Activated B cell treated with CpG ODN at 0.5 μM for 24 hours (primary cell): ENCODE measurements around the gene NCR1. TPM values are rescaled to one million over a fixed set of nuclear protein-coding genes. Genes with fewer than 3 reads are reported as not detected.
A peak's percentile ranks its signal among the peaks of the same experiment; 100 is the strongest.
"Not testable (repeated sequence)": the region's sequence is repeated elsewhere in the genome, so short reads cannot be mapped to it uniquely, and the experiment has no call there.

Source experiments
- ATAC-seq: fragments of 200-7000 bp; cut with Tn5 transposase; one replicate; pipeline ENCODE4 v1.10.0; 2021; ENCODE audit warnings: low read depth, mild to moderate bottlenecking, moderate library complexity
- CTCF ChIA-PET: fragments of 350-600 bp; sonication (Branson Sonifier 250); formaldehyde crosslinking; loops from one replicate; lab custom pipeline; 2021; ENCODE audit warnings: antibody characterized with exemption; lab: Charles Lee
- POLR2A ChIA-PET: fragments of 350-600 bp; sonication (Branson Sonifier 250); formaldehyde crosslinking; loops from one replicate; lab custom pipeline; 2021; ENCODE audit warnings: antibody characterized with exemption; lab: Charles Lee
- DNase-seq: peaks from one replicate; pipeline ENCODE4 v3.0.0; 2022
- H3K27ac Mint-ChIP-seq: one replicate; pipeline ENCODE4 v1.8.0; 2020; ENCODE audit warnings: mixed read lengths
- H3K27me3 Mint-ChIP-seq: one replicate; pipeline ENCODE4 v1.8.0; 2021; ENCODE audit warnings: mixed read lengths
- H3K36me3 Mint-ChIP-seq: one replicate; pipeline ENCODE4 v1.8.0; 2021; ENCODE audit warnings: low read depth, mixed read lengths
- H3K4me1 Mint-ChIP-seq: one replicate; pipeline ENCODE4 v1.8.0; 2021; ENCODE audit warnings: mixed read lengths
- H3K4me3 Mint-ChIP-seq: one replicate; pipeline ENCODE4 v1.8.0; 2020; ENCODE audit warnings: mild to moderate bottlenecking, mixed read lengths
- H3K9me3 Mint-ChIP-seq: one replicate; pipeline ENCODE4 v1.8.0; 2020; ENCODE audit warnings: mixed read lengths
- intact Hi-C: fragments of 100-400 bp; cut with micrococcal nuclease; formaldehyde crosslinking; loops from one replicate; pipeline ENCODE4 v1.15.1; 2024
- total RNA-seq: library from RNA; stranded (reverse); gene quantifications from 2 replicates; pipeline ENCODE4 v1.2.3, GENCODE V29; 2022
- TF ChIP-seq, protein P1 (sequence below): fragments of 200-600 bp; IDR thresholded peaks from one replicate; pipeline ENCODE4 v1.8.0; 2022; ENCODE audit warnings: antibody characterized with exemption, mild to moderate bottlenecking

Gene NCR1
- total RNA-seq, 1 donor from 2014 or later: not detected

GRCh38 chr19:54928299-54928698 is 22.4 kb downstream of the NCR1 start:
- Mint-ChIP-seq H3K27me3 (peaks cover 6% of the 10 kb centered on the region), H3K36me3 (peaks cover 5% of the 10 kb centered on the region), H3K4me3 (no peak overlapping the region), H3K9me3 (peaks cover 11% of the 10 kb centered on the region), H3K4me1 (no peaks in the 10 kb centered on the region), H3K27ac (no peak overlapping the region)
- intact Hi-C loops: no loop called here
- ChIA-PET CTCF (no interaction called here), POLR2A (no interaction called here)
- TF ChIP-seq, protein P1, sequence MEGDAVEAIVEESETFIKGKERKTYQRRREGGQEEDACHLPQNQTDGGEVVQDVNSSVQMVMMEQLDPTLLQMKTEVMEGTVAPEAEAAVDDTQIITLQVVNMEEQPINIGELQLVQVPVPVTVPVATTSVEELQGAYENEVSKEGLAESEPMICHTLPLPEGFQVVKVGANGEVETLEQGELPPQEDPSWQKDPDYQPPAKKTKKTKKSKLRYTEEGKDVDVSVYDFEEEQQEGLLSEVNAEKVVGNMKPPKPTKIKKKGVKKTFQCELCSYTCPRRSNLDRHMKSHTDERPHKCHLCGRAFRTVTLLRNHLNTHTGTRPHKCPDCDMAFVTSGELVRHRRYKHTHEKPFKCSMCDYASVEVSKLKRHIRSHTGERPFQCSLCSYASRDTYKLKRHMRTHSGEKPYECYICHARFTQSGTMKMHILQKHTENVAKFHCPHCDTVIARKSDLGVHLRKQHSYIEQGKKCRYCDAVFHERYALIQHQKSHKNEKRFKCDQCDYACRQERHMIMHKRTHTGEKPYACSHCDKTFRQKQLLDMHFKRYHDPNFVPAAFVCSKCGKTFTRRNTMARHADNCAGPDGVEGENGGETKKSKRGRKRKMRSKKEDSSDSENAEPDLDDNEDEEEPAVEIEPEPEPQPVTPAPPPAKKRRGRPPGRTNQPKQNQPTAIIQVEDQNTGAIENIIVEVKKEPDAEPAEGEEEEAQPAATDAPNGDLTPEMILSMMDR: no peak
- no peak for ATAC-seq
- no peak for DNase-seq

- Mint-ChIP-seq H3K4me3 (peak overlapping the region; percentile 44), H3K9me3 (no peaks in the 10 kb centered on the region), H3K27ac (peak overlapping the region; percentile 68), H3K27me3 (peaks cover 10% of the 10 kb centered on the region), H3K36me3 (no peaks in the 10 kb centered on the region), H3K4me1 (peaks cover 15% of the 10 kb centered on the region)
- TF ChIP-seq, protein P1: no peak
- ATAC-seq (peak; percentile 67), DNase-seq (no peak)
- intact Hi-C loops: no loop called here
- ChIA-PET CTCF (no interaction called here), POLR2A (interaction anchor here (0.7 to 1.0 kb wide), 5 partner anchors 21 to 1606 kb away, joined by 3 to 16 read pairs (median 6); partner anchors contain the start of gene RDH13)
Measured at GRCh38 chr19:54937926-54938325, 32.0 kb downstream of the NCR1 start.

DNA sequence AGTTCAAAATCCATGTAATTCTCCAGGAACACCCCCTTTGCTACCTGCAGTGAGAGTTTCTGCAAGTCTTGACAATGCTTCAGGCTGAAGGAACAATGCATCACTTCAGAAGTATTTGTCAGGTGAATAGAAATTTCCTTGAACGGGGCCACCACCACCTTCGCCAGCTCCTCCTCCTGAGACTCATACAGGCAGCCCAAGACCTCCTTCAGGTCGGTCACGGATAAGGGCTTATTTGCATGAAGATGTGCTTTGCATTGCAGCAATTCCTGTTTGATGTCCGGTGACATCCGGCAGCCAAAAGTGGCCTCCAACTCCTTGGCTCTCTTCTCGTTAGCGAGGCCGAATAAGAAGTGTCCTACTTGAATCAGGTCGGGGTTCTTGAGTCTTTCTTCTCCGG is 33.0 kb downstream of the NCR1 start:
- TF ChIP-seq, protein P1: no peak
- Mint-ChIP-seq H3K27me3 (peaks cover 10% of the 10 kb centered on the region), H3K4me3 (no peak overlapping the region), H3K27ac (no peak overlapping the region), H3K9me3 (no peaks in the 10 kb centered on the region), H3K4me1 (peaks cover 15% of the 10 kb centered on the region), H3K36me3 (no peaks in the 10 kb centered on the region)
- ChIA-PET CTCF (no interaction called here), POLR2A (interaction anchor here (0.6 kb wide), 1 partner anchor 457 kb away, joined by 5 read pairs; no protein-coding TSS in a partner anchor)
- ATAC-seq: no peak
- intact Hi-C loops: no loop called here
- DNase-seq: no peak

DNA sequence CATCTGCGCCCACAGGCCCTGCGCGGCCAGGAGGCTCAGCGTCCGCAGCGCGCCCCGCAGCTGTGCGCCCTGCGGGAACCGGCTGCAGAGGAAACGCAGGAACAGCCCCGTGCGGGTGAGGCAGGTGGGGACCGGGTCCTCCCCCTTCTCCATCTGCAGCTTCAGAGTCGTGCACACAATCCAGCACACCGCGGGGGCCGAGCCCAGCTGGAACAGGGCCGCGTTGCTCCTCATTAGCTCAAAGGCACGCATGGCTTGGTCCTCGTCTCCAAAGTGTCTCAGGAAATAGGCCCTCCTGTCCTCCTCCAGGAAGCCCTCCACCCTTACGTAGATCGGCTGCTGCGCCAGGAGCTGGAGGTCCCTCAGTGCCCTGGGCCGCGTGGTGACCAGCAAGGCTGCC is 33.6 kb downstream of the NCR1 start:
- H3K27me3 Mint-ChIP-seq, H3K9me3 Mint-ChIP-seq, intact Hi-C loops, H3K27ac Mint-ChIP-seq, DNase-seq, H3K4me3 Mint-ChIP-seq, ATAC-seq, CTCF ChIA-PET, H3K36me3 Mint-ChIP-seq: not testable (repeated sequence)
- POLR2A ChIA-PET: interaction anchor here (0.5 kb wide), 1 partner anchor 564 kb away, joined by 3 read pairs; no protein-coding TSS in a partner anchor
- H3K4me1 Mint-ChIP-seq: peaks cover 15% of the 10 kb centered on the region

- H3K4me3 Mint-ChIP-seq, CTCF ChIA-PET, H3K4me1 Mint-ChIP-seq, H3K27ac Mint-ChIP-seq, H3K9me3 Mint-ChIP-seq, H3K36me3 Mint-ChIP-seq, DNase-seq, H3K27me3 Mint-ChIP-seq, POLR2A ChIA-PET, ATAC-seq, intact Hi-C loops: not testable (repeated sequence)
Measured at GRCh38 chr19:54943772-54944361, 37.9 kb downstream of the NCR1 start.

DNA sequence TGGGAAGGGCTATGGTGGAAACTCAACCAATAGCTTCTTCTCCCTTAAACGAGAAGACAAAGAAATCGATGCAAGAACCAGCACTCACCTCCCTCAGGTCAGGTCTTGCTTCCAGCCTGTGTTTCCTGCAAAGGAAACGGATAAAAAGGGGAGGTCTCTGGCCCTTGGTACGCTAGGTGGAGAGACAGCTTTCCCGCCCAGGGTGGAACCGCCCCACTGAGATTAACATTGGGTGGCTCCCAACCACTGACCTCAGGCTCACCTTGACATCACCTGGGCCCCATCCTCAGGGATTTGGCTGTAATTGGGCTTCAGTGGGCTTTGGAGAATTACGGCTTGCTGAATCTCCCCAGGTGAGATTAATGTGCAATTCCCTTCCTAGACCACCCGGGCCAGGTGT is 41.4 kb downstream of the NCR1 start, which contains the start of gene NLRP7:
Gene NLRP7, minus strand, starts transcription at position 150 of the 400 bp plus-strand sequence.
- intact Hi-C loops: no loop called here
- DNase-seq (no peak), ATAC-seq (no peak)
- no peak within 1 kb of the TSS for H3K4me3 Mint-ChIP-seq
- peak within 1 kb of the TSS; percentile 59 for H3K27ac Mint-ChIP-seq
- TF ChIP-seq, protein P1: no peak
- no peaks in the 10 kb centered on the region for H3K36me3 Mint-ChIP-seq
- POLR2A ChIA-PET: interaction anchor here (0.5 kb wide), 1 partner anchor 12 kb away, joined by 3 read pairs; no protein-coding TSS in a partner anchor
- H3K9me3 Mint-ChIP-seq: no peaks in the 10 kb centered on the region
- CTCF ChIA-PET: no interaction called here
- H3K4me1 Mint-ChIP-seq: peaks cover 22% of the 10 kb centered on the region
- no peaks in the 10 kb centered on the region for H3K27me3 Mint-ChIP-seq
